Head of caudate nucleus (tissue), 42 donors: ENCODE results near the gene FXN.

Source experiments
- DNase-seq, 42 donors: peaks; one replicate each; pipeline versions ENCODE4 v3.0.0 to v3.0.0-alpha.2; 2020 to 2021; ENCODE audit warnings: mixed read lengths in 7 of 42
- intact Hi-C: fragments of 100-400 bp; cut with DNase I; formaldehyde crosslinking; loops from one replicate; pipeline ENCODE4 v1.15.0; 2022

FXN gene

GRCh38 chr9:69056191-69056815 lies 20.8 kb downstream of the FXN start:
- intact Hi-C loops: no loop called here
- no peak for DNase-seq

GRCh38 chr9:69058101-69058500 lies 22.5 kb downstream of the FXN start:
- intact Hi-C loops: no loop called here
- no peak for DNase-seq

- intact Hi-C loops: no loop called here
- no peak for DNase-seq
Observed at GRCh38 chr9:69060766-69061165, 25.2 kb downstream of the FXN start.

- DNase-seq: no peak
- intact Hi-C loops: no loop called here
Observed at GRCh38 chr9:69062195-69062594, 26.6 kb downstream of the FXN start.

GRCh38 chr9:69063839-69064238 lies 28.3 kb downstream of the FXN start:
- intact Hi-C loops: no loop called here
- DNase-seq: no peak

- no peak for DNase-seq
- intact Hi-C loops: no loop called here
Observed at GRCh38 chr9:69065660-69066059, 30.1 kb downstream of the FXN start.

GRCh38 chr9:69066955-69067354 lies 31.4 kb downstream of the FXN start:
- no peak for DNase-seq

GRCh38 chr9:69070201-69070600 lies 34.6 kb downstream of the FXN start:
- intact Hi-C loops: no loop called here
- no peak for DNase-seq

More at GRCh38 chr9:69066955-69067354, 31.4 kb downstream of the FXN start:
- intact Hi-C loops: no loop called here

GRCh38 chr9:69071059-69071458 lies 35.5 kb downstream of the FXN start:
- intact Hi-C loops: no loop called here
- DNase-seq: no peak

- intact Hi-C loops: no loop called here
- no peak for DNase-seq
Observed at GRCh38 chr9:69073103-69073502, 37.6 kb downstream of the FXN start.

GRCh38 chr9:69074801-69075200 lies 39.2 kb downstream of the FXN start:
- no peak for DNase-seq
- intact Hi-C loops: no loop called here

- no peak for DNase-seq
- intact Hi-C loops: no loop called here
Observed at GRCh38 chr9:69076550-69076949, 41.0 kb downstream of the FXN start.

- DNase-seq: no peak
- intact Hi-C loops: no loop called here
Observed at GRCh38 chr9:69078069-69078468, 42.5 kb downstream of the FXN start.

- intact Hi-C loops: no loop called here
- no peak for DNase-seq
Observed at GRCh38 chr9:69078581-69078980, 43.0 kb downstream of the FXN start.

- DNase-seq: no peak
- intact Hi-C loops: no loop called here
Observed at GRCh38 chr9:69079186-69079585, 43.6 kb downstream of the FXN start.

GRCh38 chr9:69081261-69081660 lies 45.7 kb downstream of the FXN start:
- intact Hi-C loops: no loop called here
- no peak for DNase-seq

- intact Hi-C loops: no loop called here
- DNase-seq: no peak
Observed at GRCh38 chr9:69083321-69083720, 47.8 kb downstream of the FXN start.

- DNase-seq: no peak
- intact Hi-C loops: no loop called here
Observed at GRCh38 chr9:69085569-69086283, 50.2 kb downstream of the FXN start.

GRCh38 chr9:69086312-69086711 lies 50.8 kb downstream of the FXN start:
- DNase-seq: no peak

GRCh38 chr9:69086769-69087168 lies 51.2 kb downstream of the FXN start:
- intact Hi-C loops: no loop called here
- DNase-seq: no peak

More at GRCh38 chr9:69086312-69086711, 50.8 kb downstream of the FXN start:
- intact Hi-C loops: no loop called here

- intact Hi-C loops: no loop called here
- DNase-seq: no peak
Observed at GRCh38 chr9:69089082-69089481, 53.5 kb downstream of the FXN start.
